H1 (cell line): Measurements from ENCODE around the gene RNF168. TPM values are rescaled to one million over a fixed set of nuclear protein-coding genes. Genes with fewer than 3 reads are reported as not detected.

ENCODE experiments used
- CTCF ChIA-PET: fragments of 300-600 bp; sonication (Branson Sonifier 250); formaldehyde crosslinking; loops from one replicate; lab custom pipeline; 2021; ENCODE audit not compliant: partially characterized antibody; lab: Charles Lee
- POLR2A ChIA-PET: fragments of 300-600 bp; sonication (Branson Sonifier 250); formaldehyde crosslinking; loops from one replicate; lab custom pipeline; 2021; ENCODE audit warnings: inconsistent platforms; ENCODE audit not compliant: partially characterized antibody; lab: Charles Lee
- DNase-seq, 2 experiments: peaks; one replicate each; pipeline versions ENCODE4 v3.0.0 to v3.0.0-alpha.2; 2010 to 2022; ENCODE audit warnings: low spot score in 2 of 2, low read depth in 1 of 2, mixed read lengths in 1 of 2
- FAIRE-seq: peaks from 2 replicates; lab custom pipeline; 2011; peaks lifted over from hg19 to GRCh38; lab: Jason Lieb, UNC
- H2AFZ ChIP-seq: 2 replicates; pipeline ENCODE4 v1.8.1; 2012; ENCODE audit warnings: low read length, inconsistent platforms
- H2AK5ac ChIP-seq: 2 replicates; pipeline ENCODE4 v1.6.1; 2013; ENCODE audit warnings: low read depth, low read length
- H2BK120ac ChIP-seq: replicated peaks from 2 replicates; pipeline ENCODE3; 2013; ENCODE audit warnings: low read depth, low read length, inconsistent platforms
- H2BK12ac ChIP-seq: 2 replicates; pipeline ENCODE4 v1.6.1; 2013; ENCODE audit warnings: low read depth, low read length
- H2BK15ac ChIP-seq: 2 replicates; pipeline ENCODE4 v1.6.1; 2013; ENCODE audit warnings: low read length
- H2BK20ac ChIP-seq: 2 replicates; pipeline ENCODE4 v1.6.1; 2013; ENCODE audit warnings: low read length
- H2BK5ac ChIP-seq: 2 replicates; pipeline ENCODE4 v1.6.1; 2013; ENCODE audit warnings: low read depth, low read length
- H3K14ac ChIP-seq: 2 replicates; pipeline ENCODE4 v1.6.1; 2013; ENCODE audit warnings: inconsistent platforms; ENCODE audit not compliant: insufficient read length
- H3K18ac ChIP-seq: 2 replicates; pipeline ENCODE4 v1.6.1; 2013; ENCODE audit warnings: low read length; ENCODE audit errors: extremely low read depth
- H3K23ac ChIP-seq: 2 replicates; pipeline ENCODE4 v1.6.1; 2013; ENCODE audit warnings: inconsistent platforms; ENCODE audit not compliant: insufficient read length
- H3K23me2 ChIP-seq: 2 replicates; pipeline ENCODE4 v1.6.1; 2013; ENCODE audit warnings: low read depth, low read length
- H3K27ac ChIP-seq: 2 replicates; pipeline ENCODE4 v1.6.1; 2011; ENCODE audit warnings: low read depth, low read length, inconsistent platforms
- H3K27me3 ChIP-seq, 4 experiments: replicated peaks in 1 of 4; 1 replicate in 1 of 4; 2 replicates in 3 of 4; pipeline versions ENCODE4 v1.6.1 to v1.8.1; 2011 to 2013; ENCODE audit warnings: low read length in 3 of 4, mild to moderate bottlenecking in 3 of 4, inconsistent platforms in 2 of 4, mixed read lengths in 2 of 4, moderate library complexity in 1 of 4; ENCODE audit not compliant: control insufficient read depth in 3 of 4, insufficient read depth in 3 of 4; ENCODE audit errors: extremely low read depth in 1 of 4
- H3K36me3 ChIP-seq, 4 experiments: 2 replicates each; pipeline versions ENCODE4 v1.6.1 to v1.8.1; 2011 to 2013; ENCODE audit warnings: mild to moderate bottlenecking in 4 of 4, low read length in 3 of 4, moderate library complexity in 2 of 4, control low read depth in 1 of 4, inconsistent platforms in 1 of 4; ENCODE audit not compliant: insufficient read depth in 4 of 4, control insufficient read depth in 2 of 4
- H3K4ac ChIP-seq: replicated peaks from 2 replicates; pipeline ENCODE3; 2013; ENCODE audit warnings: low read length, low read depth, mixed read lengths, inconsistent platforms; ENCODE audit not compliant: insufficient read length
- H3K4me1 ChIP-seq, 4 experiments: replicated peaks in 1 of 4; 1 replicate in 1 of 4; 2 replicates in 3 of 4; pipeline versions ENCODE4 v1.6.1 to v1.8.1; 2011 to 2013; ENCODE audit warnings: low read length in 3 of 4, inconsistent platforms in 2 of 4, mixed read lengths in 1 of 4; ENCODE audit not compliant: insufficient read depth in 4 of 4, control insufficient read depth in 3 of 4
- H3K4me2 ChIP-seq, 2 experiments: 2 replicates each; pipeline versions ENCODE4 v1.6.1 to v1.8.1; 2011 to 2013; ENCODE audit warnings: low read depth in 2 of 2, low read length in 2 of 2, control low read depth in 1 of 2, inconsistent platforms in 1 of 2, mild to moderate bottlenecking in 1 of 2; ENCODE audit not compliant: insufficient read depth in 1 of 2
- H3K4me3 ChIP-seq, 4 experiments: fragments of 200-600, 300-600 bp in 1 of 4; sonication (generic), shearing (Covaris generic), sonication (Bioruptor Twin) in 1 of 4; 2 replicates each; pipeline versions ENCODE4 v1.5.1 to v1.8.1; 2011 to 2016; ENCODE audit warnings: low read length in 4 of 4, low read depth in 3 of 4, control low read depth in 2 of 4, inconsistent platforms in 2 of 4, mild to moderate bottlenecking in 2 of 4, mixed read lengths in 1 of 4, moderate library complexity in 1 of 4; ENCODE audit not compliant: insufficient read depth in 2 of 4; ENCODE audit errors: extremely low read depth in 1 of 4
- H3K56ac ChIP-seq: replicated peaks from 2 replicates; pipeline ENCODE3; 2013; ENCODE audit warnings: low read depth, mild to moderate bottlenecking, mixed read lengths, low read length, inconsistent platforms; ENCODE audit not compliant: insufficient read length
- H3K79me1 ChIP-seq: 2 replicates; pipeline ENCODE4 v1.6.1; 2013; ENCODE audit warnings: low read depth, low read length, control low read depth
- H3K79me2 ChIP-seq, 2 experiments: 2 replicates each; pipeline versions ENCODE4 v1.6.1 to v1.8.1; 2012 to 2013; ENCODE audit warnings: low read length in 2 of 2, mild to moderate bottlenecking in 2 of 2, inconsistent platforms in 1 of 2; ENCODE audit not compliant: insufficient read depth in 2 of 2, control insufficient read depth in 1 of 2
- H3K9ac ChIP-seq, 4 experiments: replicated peaks in 1 of 4; 1 replicate in 1 of 4; 2 replicates in 3 of 4; pipeline versions ENCODE4 v1.6.1 to v1.8.1; 2011 to 2013; ENCODE audit warnings: low read depth in 3 of 4, low read length in 3 of 4, control low read depth in 2 of 4, mild to moderate bottlenecking in 2 of 4, moderate library complexity in 2 of 4, inconsistent platforms in 1 of 4; ENCODE audit errors: extremely low read depth in 1 of 4
- H3K9me3 ChIP-seq, 2 experiments: 2 replicates each; pipeline versions ENCODE4 v1.6.1 to v1.8.1; 2012 to 2013; ENCODE audit warnings: mild to moderate bottlenecking in 2 of 2, moderate library complexity in 2 of 2, control low read depth in 1 of 2, inconsistent platforms in 1 of 2, low read depth in 1 of 2, low read length in 1 of 2, mixed read lengths in 1 of 2; ENCODE audit not compliant: insufficient read depth in 2 of 2
- H4K20me1 ChIP-seq, 2 experiments: replicated peaks in 1 of 2; 2 replicates each; pipeline versions ENCODE3 to v1.8.1; 2011 to 2013; ENCODE audit warnings: inconsistent platforms in 2 of 2, low read length in 2 of 2, mild to moderate bottlenecking in 1 of 2; ENCODE audit not compliant: insufficient read depth in 2 of 2, control insufficient read depth in 1 of 2
- H4K5ac ChIP-seq: 2 replicates; pipeline ENCODE4 v1.6.1; 2013; ENCODE audit warnings: low read length, low read depth, mixed read lengths, inconsistent platforms; ENCODE audit not compliant: insufficient read length
- H4K8ac ChIP-seq: 2 replicates; pipeline ENCODE4 v1.8.0; 2013; ENCODE audit warnings: mild to moderate bottlenecking, moderate library complexity, low read length, inconsistent platforms; ENCODE audit not compliant: insufficient read depth; ENCODE audit errors: extremely low read depth
- H4K91ac ChIP-seq: replicated peaks from 2 replicates; pipeline ENCODE3; 2013; ENCODE audit warnings: low read length, mixed read lengths, inconsistent platforms; ENCODE audit not compliant: insufficient read length
- EP300 ChIP-seq, 2 experiments: IDR thresholded peaks; 1 replicate in 1 of 2; 2 replicates in 1 of 2; pipeline ENCODE4 v1.6.1; 2011 to 2012; ENCODE audit warnings: low read depth in 2 of 2, low read length in 2 of 2, mild to moderate bottlenecking in 2 of 2, borderline replicate concordance in 1 of 2, inconsistent platforms in 1 of 2, moderate library complexity in 1 of 2
- HDAC6 ChIP-seq: IDR thresholded peaks from one replicate; pipeline ENCODE4 v1.7.1; 2012; ENCODE audit warnings: low read depth, mild to moderate bottlenecking, inconsistent platforms, low read length, moderate library complexity
- POU5F1 ChIP-seq: IDR thresholded peaks from 2 replicates; pipeline ENCODE4 v1.6.1; 2011; ENCODE audit warnings: low read depth, mild to moderate bottlenecking, low read length, moderate library complexity
- WGBS, 2 experiments: shearing (Covaris generic) in 1 of 2; methylation state at CpG; one replicate each; pipeline versions ENCODE4 v1.1.6 to v1.1.7; 2013 to 2015; ENCODE audit warnings: low lambda C conversion rate in 2 of 2, mixed read lengths in 2 of 2, inconsistent platforms in 1 of 2, low coverage in 1 of 2, missing lambda C conversion rate in 1 of 2; ENCODE audit not compliant: insufficient replicate concordance in 2 of 2, insufficient coverage in 1 of 2, insufficient read length in 1 of 2; ENCODE audit errors: extremely low coverage in 1 of 2, missing lambda C conversion rate in 1 of 2; 5-methylcytosine and 5-hydroxymethylcytosine counted together
- polyA plus RNA-seq, 7 experiments: library from polyadenylated mRNA; depleted of rRNA in 3 of 7; stranded (reverse) in 5 of 7; unstranded in 2 of 7; fragments of >200 nt in 5 of 7; fragments of 200-250 nt in 2 of 7; gene quantifications; 1 replicate in 5 of 7; 2 replicates in 1 of 7; 4 replicates in 1 of 7; pipeline versions ENCODE4 v1.2.1 to v1.2.3, GENCODE V29; 2011 to 2013; ENCODE audit warnings: missing spikeins in 2 of 7, mixed read lengths in 2 of 7
- total RNA-seq: library from RNA; stranded (reverse); fragmentation: NEBNext Ultra II Directional; extraction: Animal tissue kit (Norgen Biotek cat#: 25700); gene quantifications from 2 replicates; pipeline ENCODE4 v1.2.1, GENCODE V29; 2021

Gene RNF168
- total and polyA plus RNA-seq, 2 of the 8 experiments (the other 6 are each of a cell fraction or from before 2014, with no cell fraction given) = 6.3 to 63.5 TPM

DNA sequence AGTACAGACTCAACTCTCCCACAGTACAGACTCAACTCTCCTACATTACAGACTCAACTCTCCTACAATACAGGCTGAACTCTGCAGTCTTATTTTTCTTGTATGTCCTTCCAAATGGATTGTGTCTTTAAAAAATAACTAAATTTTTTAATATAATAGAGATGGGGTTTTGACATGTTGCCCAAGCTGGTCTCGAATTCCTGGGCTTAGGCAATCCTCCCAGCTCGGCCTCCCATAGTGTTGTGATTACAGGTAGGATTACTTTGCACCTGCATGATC, 40.2 kb downstream of the RNF168 start:
- WGBS, 2 experiments = 83% methylated on average over 2 of the region's 2 CpGs; no CpG with 5 or more reads in 1 of the 2 experiments
- Histone ChIP-seq H3K36me3 (peaks cover 0 to 1% (median 0%) of the 10 kb centered on the region in 4 experiments; a peak in 1 of 8 replicates), H3K27ac (no peak overlapping the region), H3K23ac (no peak overlapping the region), H2AFZ (no peak overlapping the region), H2BK15ac (no peak overlapping the region), H3K9me3 (no peaks in the 10 kb centered on the region), H3K18ac (no peak overlapping the region), H2BK12ac (no peak overlapping the region), H3K4me3 (no peak overlapping the region), H4K8ac (no peak overlapping the region), H2BK120ac (no peak overlapping the region), H3K27me3 (no peaks in the 10 kb centered on the region), H3K4me2 (no peak overlapping the region), H3K23me2 (peaks cover 10% of the 10 kb centered on the region; the same call in 1 of the 2 replicates), H3K79me2 (no peaks in the 10 kb centered on the region), H2BK20ac (no peak overlapping the region), H3K4me1 (no peaks in the 10 kb centered on the region), H3K9ac (no peak overlapping the region), H4K91ac (no peak overlapping the region), H2AK5ac (no peak overlapping the region), H4K5ac (no peak overlapping the region), H4K20me1 (no peaks in the 10 kb centered on the region), H3K4ac (no peak overlapping the region), H3K14ac (no peak overlapping the region), H3K79me1 (no peaks in the 10 kb centered on the region), H3K56ac (no peak overlapping the region), H2BK5ac (no peak overlapping the region)
- ChIA-PET CTCF (interaction anchor here (1.4 kb wide), 1 partner anchor 10 kb away, joined by 5 read pairs; no protein-coding TSS in a partner anchor), POLR2A (no interaction called here)
- no peak for DNase-seq
- no peak for FAIRE-seq
- TF ChIP-seq HDAC6 = no peak
- TF ChIP-seq EP300 (IDR thresholded peaks at IDR 0.05; ENCODE audit: borderline replicate concordance in 1 of 2, low read depth in 2 of 2, low read length in 2 of 2) = no peak
- TF ChIP-seq POU5F1 = no peak
